ENCODE data around the gene RIOK2.

RIOK2 gene

GRCh38 chr5:97172227-97172626 is 10.8 kb downstream of the RIOK2 start:
- TF ChIP-seq FOXM1 (IDR thresholded peaks at IDR 0.05; ENCODE audit: borderline replicate concordance, low read depth) (no peak), ZBTB7A (IDR thresholded peaks at IDR 0.05; ENCODE audit: low read depth) (no peak), RAD21 (IDR thresholded peaks at IDR 0.05; ENCODE audit: low read depth) (no peak)

GRCh38 chr5:97171703-97172102 is 11.3 kb downstream of the RIOK2 start:
- TF ChIP-seq REST (IDR thresholded peaks at IDR 0.05; ENCODE audit: low read depth) (no peak), NFIC (IDR thresholded peaks at IDR 0.05) (no peak), RAD21 (IDR thresholded peaks at IDR 0.05; ENCODE audit: low read depth) (no peak), MAX (IDR thresholded peaks at IDR 0.05) (no peak), YY1 (IDR thresholded peaks at IDR 0.05; ENCODE audit: low read depth) (no peak), TCF12 (IDR thresholded peaks at IDR 0.05; ENCODE audit: low read depth) (no peak), ZBTB7A (IDR thresholded peaks at IDR 0.05; ENCODE audit: low read depth) (no peak), CREB1 (IDR thresholded peaks at IDR 0.05; ENCODE audit: low read depth) (no peak)

- TF ChIP-seq ZBTB7A (IDR thresholded peaks at IDR 0.05; ENCODE audit: low read depth) (no peak), EGR1 (IDR thresholded peaks at IDR 0.05) (no peak), NFIC (IDR thresholded peaks at IDR 0.05) (no peak), REST (IDR thresholded peaks at IDR 0.05; ENCODE audit: low read depth) (no peak), CEBPB (IDR thresholded peaks at IDR 0.05) (no peak), YY1 (IDR thresholded peaks at IDR 0.05; ENCODE audit: low read depth) (no peak), TEAD4 (IDR thresholded peaks at IDR 0.05) (no peak), TCF12 (IDR thresholded peaks at IDR 0.05; ENCODE audit: low read depth) (no peak), MAX (IDR thresholded peaks at IDR 0.05) (no peak)
Observed at GRCh38 chr5:97167435-97167834, 15.6 kb downstream of the RIOK2 start.

- TF ChIP-seq TEAD4 (IDR thresholded peaks at IDR 0.05): no peak
- TF ChIP-seq ZBTB7A (IDR thresholded peaks at IDR 0.05; ENCODE audit: low read depth): no peak
Observed at GRCh38 chr5:97165726-97166125, 17.3 kb downstream of the RIOK2 start.

GRCh38 chr5:97164846-97165245 is 18.2 kb downstream of the RIOK2 start:
- TF ChIP-seq CREB1 (IDR thresholded peaks at IDR 0.05; ENCODE audit: low read depth) (no peak), REST (IDR thresholded peaks at IDR 0.05; ENCODE audit: low read depth) (no peak), EP300 (IDR thresholded peaks at IDR 0.05; ENCODE audit: borderline replicate concordance) (no peak), YY1 (IDR thresholded peaks at IDR 0.05; ENCODE audit: low read depth) (no peak), FOXM1 (IDR thresholded peaks at IDR 0.05; ENCODE audit: borderline replicate concordance, low read depth) (no peak), NFIC (IDR thresholded peaks at IDR 0.05) (no peak), RAD21 (IDR thresholded peaks at IDR 0.05; ENCODE audit: low read depth) (no peak), MAX (IDR thresholded peaks at IDR 0.05) (no peak), TEAD4 (IDR thresholded peaks at IDR 0.05) (no peak), TAF1 (IDR thresholded peaks at IDR 0.05; ENCODE audit: low read depth) (no peak), USF1 (IDR thresholded peaks at IDR 0.05) (no peak), CEBPB (IDR thresholded peaks at IDR 0.05) (no peak), ZBTB7A (IDR thresholded peaks at IDR 0.05; ENCODE audit: low read depth) (no peak), EGR1 (IDR thresholded peaks at IDR 0.05) (no peak), TCF12 (IDR thresholded peaks at IDR 0.05; ENCODE audit: low read depth) (no peak)

All from Ishikawa (cell line).